ENCODE data around the gene PBRM1.

The PBRM1 gene

DNA sequence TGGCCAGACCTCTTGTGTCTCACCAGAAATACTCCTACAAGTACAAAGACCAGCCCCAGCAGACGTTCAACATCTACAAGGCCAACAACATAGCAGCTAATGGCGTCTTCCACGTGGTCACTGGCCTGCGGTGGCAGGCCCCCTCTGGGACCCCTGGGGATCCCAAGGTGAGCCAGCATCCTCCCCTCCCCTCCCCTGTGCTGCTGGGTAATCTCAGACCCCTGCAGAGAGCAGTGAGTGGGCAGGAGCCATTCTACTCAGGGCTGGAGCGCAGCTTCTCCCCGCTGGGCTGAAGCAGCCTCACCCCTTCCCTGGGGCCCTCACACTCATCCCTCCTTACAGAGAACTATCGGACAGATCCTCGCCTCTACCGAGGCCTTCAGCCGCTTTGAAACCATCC, 180.7 kb downstream of the PBRM1 start:
- H3K27ac ChIP-seq: no peak overlapping the region
- TF ChIP-seq, protein P1, sequence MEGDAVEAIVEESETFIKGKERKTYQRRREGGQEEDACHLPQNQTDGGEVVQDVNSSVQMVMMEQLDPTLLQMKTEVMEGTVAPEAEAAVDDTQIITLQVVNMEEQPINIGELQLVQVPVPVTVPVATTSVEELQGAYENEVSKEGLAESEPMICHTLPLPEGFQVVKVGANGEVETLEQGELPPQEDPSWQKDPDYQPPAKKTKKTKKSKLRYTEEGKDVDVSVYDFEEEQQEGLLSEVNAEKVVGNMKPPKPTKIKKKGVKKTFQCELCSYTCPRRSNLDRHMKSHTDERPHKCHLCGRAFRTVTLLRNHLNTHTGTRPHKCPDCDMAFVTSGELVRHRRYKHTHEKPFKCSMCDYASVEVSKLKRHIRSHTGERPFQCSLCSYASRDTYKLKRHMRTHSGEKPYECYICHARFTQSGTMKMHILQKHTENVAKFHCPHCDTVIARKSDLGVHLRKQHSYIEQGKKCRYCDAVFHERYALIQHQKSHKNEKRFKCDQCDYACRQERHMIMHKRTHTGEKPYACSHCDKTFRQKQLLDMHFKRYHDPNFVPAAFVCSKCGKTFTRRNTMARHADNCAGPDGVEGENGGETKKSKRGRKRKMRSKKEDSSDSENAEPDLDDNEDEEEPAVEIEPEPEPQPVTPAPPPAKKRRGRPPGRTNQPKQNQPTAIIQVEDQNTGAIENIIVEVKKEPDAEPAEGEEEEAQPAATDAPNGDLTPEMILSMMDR (IDR thresholded peaks at IDR 0.05): no peak
- no peak for TF ChIP-seq ZFX (IDR thresholded peaks at IDR 0.05; ENCODE audit: borderline replicate concordance)

DNA sequence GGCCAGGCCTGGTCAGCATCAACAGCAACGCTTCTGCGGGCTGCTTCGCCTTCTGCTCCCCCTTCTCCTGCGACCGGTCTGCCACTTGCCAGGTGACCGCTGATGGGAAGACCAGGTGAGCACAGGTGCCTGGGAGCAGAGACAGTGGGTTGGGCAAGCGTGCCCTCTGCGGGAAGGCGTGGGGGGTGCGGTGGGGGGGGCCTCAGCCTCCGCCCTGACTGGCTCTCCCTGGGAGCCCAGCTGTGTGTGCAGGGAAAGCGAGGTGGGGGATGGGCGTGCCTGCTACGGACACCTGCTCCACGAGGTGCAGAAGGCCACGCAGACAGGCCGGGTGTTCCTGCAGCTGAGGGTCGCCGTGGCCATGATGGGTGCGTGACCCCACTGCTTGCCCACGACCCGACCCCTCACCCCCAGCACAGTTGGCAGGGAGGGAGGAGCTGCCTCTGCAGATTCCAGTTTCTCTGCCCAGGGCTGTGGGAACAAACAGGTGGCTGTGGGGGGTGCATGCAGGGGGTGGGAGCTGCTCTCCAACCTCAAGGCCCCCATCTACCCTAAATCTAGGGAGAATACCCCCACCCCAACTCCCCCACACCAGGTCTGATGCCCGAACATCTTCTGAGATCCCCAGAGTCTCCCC, 181.8 kb downstream of the PBRM1 start:
- no peak overlapping the region for H3K27ac ChIP-seq
- no peak for TF ChIP-seq ZFX (IDR thresholded peaks at IDR 0.05; ENCODE audit: borderline replicate concordance)
- TF ChIP-seq, protein P1 (IDR thresholded peaks at IDR 0.05): no peak

DNA sequence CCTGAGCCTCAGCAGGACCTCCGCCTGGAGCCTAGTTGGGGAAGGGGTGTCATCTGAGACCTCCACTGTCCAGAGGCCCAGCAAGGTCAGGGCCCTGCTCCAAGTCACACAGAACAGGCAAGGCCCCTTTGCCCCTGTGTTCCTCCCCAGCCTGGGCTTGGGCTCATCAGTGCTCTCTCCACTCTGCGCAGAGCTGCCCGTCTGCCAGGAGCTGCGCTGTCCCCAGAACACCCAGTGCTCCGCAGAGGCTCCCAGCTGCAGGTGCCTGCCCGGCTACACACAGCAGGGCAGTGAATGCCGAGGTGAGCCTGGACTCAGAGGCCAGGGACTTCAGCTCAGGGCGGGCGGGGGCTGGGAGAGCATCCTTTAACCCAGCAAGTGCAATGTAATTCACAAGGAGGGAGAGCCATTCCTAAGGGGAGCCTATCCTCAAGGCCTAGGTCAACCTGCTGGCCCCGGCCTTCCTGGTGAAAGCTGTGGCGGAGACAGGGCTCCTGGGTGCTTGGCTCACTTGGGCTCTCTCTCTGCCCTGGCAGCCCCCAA, 182.8 kb downstream of the PBRM1 start:
- H3K27ac ChIP-seq: no peak overlapping the region
- TF ChIP-seq ZFX (IDR thresholded peaks at IDR 0.05; ENCODE audit: borderline replicate concordance): no peak
- TF ChIP-seq, protein P1 (IDR thresholded peaks at IDR 0.05): no peak

DNA sequence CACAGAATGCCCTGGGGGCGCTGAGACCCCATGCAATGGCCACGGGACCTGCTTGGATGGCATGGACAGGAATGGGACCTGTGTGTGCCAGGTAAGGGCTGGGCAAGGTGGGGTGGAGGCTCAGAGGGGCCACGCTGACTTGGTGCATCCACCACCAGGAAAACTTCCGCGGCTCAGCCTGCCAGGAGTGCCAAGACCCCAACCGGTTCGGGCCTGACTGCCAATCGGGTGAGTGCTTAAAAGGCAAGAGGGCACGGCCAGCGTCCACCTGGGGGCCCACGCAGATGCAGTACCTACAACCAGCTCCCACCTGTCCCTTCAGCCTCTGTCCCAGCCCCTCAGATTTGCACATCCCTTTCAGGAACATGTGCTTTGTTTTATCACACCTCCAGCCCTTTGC, 183.7 kb downstream of the PBRM1 start:
- no peak overlapping the region for H3K27ac ChIP-seq
- no peak for TF ChIP-seq ZFX (IDR thresholded peaks at IDR 0.05; ENCODE audit: borderline replicate concordance)
- TF ChIP-seq, protein P1 (IDR thresholded peaks at IDR 0.05): no peak

DNA sequence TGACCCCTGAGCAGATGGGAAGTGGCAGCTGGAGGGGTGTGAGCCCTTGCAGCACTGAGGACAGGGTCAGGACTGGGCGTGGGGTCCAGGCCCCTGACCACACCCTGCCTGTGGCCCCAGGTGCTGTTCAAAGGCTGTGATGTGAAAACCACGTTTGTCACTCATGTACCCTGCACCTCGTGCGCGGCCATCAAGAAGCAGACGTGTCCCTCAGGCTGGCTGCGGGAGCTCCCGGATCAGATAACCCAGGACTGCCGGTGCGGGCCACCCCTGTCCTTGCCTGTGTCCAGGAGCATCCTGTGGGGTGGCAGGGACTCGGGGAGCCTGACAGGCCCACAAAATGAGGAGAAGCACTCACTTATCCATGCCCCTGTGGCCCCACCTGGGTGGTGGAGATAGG, 184.7 kb downstream of the PBRM1 start:
- H3K27ac ChIP-seq: no peak overlapping the region
- TF ChIP-seq, protein P1 (IDR thresholded peaks at IDR 0.05): no peak
- TF ChIP-seq ZFX (IDR thresholded peaks at IDR 0.05; ENCODE audit: borderline replicate concordance): no peak

DNA sequence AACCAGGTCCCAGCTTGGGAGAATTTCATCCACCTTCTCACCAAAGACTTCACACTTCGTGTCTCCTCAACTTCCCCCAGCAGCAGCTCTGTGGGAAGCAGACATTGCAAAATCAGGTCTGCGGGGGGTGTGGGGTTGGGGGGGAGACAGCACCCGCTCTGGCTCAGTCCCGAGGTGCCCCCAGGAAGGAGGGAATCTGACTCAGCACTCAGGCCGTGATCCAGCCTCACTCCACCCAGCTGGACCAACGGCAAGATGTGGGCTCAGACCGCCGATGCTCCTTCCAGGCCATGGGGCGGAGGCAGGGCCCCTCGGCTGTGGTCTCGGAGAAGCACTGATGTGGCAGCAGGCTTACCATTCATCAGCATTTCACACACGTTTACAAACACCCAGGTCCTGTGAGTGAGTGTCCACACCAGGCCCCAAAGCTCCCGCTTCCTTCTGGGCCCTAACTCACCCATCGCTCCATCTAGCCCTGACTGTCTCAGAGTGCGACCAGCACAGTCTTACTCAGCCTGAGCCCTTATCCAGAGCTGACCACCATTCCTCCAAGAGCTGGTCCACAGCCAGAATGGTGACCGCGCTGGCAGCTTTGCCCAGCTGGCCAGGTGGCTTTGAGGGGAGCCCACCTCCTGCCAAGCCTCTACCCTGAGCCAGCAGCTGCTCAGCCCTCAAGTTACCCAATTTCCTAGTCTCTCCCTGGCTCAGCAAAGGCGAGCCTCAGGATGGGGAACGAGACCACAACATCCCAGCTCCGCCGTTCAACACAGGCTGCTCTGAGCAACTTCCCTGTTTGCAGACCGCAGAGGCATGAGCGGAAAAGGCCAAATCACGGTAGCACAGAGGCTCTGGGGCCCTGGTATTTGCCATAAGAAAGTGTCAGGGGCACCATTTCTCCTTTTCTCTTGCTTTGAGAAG, 187.3 kb downstream of the PBRM1 start:
- H3K27ac ChIP-seq: no peak overlapping the region
- no peak for TF ChIP-seq ZFX (IDR thresholded peaks at IDR 0.05; ENCODE audit: borderline replicate concordance)
- TF ChIP-seq, protein P1 (IDR thresholded peaks at IDR 0.05): no peak

All from 22Rv1 (cell line).